A549 treated with CpdA at 1 μM for 4 hours (cell line): Measurements from ENCODE around the gene PFDN1. TPM values are rescaled to one million over a fixed set of nuclear protein-coding genes. Genes with fewer than 3 reads are reported as not detected.

Experiments
- total RNA-seq: library from RNA; stranded (reverse); fragments of 200-300 nt; extraction: Qiagen RNA extraction; gene quantifications from 5 replicates; pipeline ENCODE4 v1.2.3, GENCODE V29; 2022; ENCODE audit warnings: low read depth

PFDN1 gene, protein sequence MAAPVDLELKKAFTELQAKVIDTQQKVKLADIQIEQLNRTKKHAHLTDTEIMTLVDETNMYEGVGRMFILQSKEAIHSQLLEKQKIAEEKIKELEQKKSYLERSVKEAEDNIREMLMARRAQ
- total RNA-seq: 91.1 to 135 TPM (median 93.0 TPM) in 5 replicates

DNA sequence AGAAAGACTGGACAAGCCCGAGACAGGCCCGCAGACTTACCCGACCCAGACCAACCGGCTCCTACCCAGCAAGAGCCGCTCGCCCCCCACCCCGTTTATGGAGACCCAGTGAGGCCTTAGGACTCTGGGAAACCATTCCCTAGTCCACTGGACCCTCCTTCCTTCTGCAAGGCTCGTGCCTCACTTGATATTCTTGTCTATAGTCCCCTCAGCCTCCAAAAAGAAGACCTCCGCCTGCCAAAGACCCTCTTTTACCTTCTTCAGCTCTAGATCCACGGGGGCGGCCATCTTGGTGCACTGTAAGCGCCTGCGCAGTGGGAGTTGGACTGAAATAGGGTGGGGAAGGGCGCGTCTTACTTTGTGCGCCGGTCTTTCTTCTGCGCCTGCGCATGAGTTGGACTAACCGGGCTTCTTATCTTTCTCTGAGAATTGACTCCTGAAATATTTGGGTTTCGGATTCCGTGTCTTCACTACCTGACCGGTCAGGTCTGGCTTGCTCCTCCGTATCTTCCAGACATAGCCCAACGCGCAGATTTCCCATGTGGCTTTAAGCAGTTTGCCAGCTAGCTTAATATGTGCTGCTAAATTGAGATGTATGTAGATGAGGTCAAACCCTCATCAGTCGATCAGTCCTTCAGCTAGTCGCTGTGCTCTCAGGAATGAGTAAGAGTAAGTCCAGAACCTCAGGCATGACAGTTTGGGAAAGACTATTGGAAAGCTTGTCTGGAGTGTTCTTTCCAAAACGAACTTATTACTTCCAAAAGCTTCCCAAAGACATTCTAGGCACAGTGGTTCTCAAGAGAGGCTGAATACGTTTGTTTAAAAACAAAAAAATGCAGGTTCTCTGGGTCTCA is at the start of gene PFDN1:
Gene PFDN1, minus strand, starts transcription at position 316 of the 854 bp plus-strand sequence. Its CDS starts 28 bp downstream, at position 288.

DNA sequence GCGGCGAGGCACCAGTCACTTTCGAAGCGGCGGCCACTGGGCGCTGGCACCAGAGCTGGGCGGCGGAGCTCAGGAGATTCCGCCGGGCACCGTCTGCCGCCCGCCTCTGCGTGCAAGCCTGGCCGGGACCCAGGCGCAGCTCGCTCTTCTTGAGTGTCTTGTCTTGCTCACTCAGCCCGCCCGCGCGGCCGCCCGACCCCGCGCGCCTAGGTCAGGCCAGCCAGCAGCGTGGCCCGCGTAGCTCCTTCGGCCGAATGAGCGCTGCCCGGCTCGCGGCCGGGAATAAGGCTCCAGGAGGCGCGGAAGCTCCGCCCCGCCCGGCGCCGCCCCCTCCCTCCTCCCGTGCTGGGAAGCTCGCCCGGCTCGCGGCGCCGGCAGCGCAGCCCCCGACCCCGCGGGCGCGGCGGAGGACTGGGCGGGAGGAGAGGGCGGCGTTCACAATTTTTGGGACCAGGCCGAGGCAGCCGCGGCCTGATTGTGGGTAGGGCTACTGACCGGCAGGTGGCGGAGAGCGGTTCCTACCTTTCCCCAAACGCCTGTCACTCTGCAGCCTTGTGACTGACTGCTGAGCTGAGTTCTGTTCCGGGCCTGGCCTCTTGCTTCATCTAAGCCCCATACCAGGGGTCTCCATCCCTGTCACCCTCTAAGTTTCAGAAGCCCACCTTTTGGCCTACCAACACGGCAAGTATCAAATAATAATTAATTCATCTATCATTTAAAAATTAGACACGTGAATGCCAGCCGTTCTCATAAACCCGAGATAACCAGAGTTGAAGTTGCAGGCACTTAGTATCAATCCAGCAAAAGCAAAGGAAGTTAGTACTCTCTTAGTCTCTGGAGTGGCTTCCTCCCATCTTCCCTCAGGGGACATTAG is 43.7 kb upstream of the PFDN1 start, which contains the start of gene HBEGF:
Gene HBEGF, minus strand, starts transcription at position 256 of the 874 bp plus-strand sequence. CDS start 275 bp downstream, outside the sequence.

Other genes with a start within 250 kb of the PFDN1 start
- gene PURA, start 189.0 kb downstream of the PFDN1 start, total RNA-seq: 5.0 to 6.3 TPM (median 5.8 TPM) in 5 replicates
- gene IGIP, start 177.2 kb downstream of the PFDN1 start, total RNA-seq: 0.91 to 1.2 TPM (median 1.0 TPM) in 5 replicates
- 152 to 212 TPM (median 161 TPM) in 5 replicates for gene CYSTM1, start 127.9 kb downstream of the PFDN1 start, total RNA-seq
- 6.5 to 7.8 TPM (median 7.5 TPM) in 5 replicates for gene HBEGF, start 43.5 kb upstream of the PFDN1 start, total RNA-seq
- gene SLC4A9, start 57.1 kb upstream of the PFDN1 start, total RNA-seq: 0.01 TPM in 1 of 5 replicates, not detected in the others
- gene ANKHD1, start 98.7 kb upstream of the PFDN1 start, total RNA-seq: 42.8 to 60.9 TPM (median 50.4 TPM) in 5 replicates
- gene EIF4EBP3, start 244.6 kb upstream of the PFDN1 start, total RNA-seq: 1.3 to 5.0 TPM (median 2.1 TPM) in 5 replicates